SIG-M5 treated with dmso at 0.1 percent for 504 hours (cell line): ENCODE data around the gene RALB.
A peak's percentile ranks its signal among the peaks of the same experiment; 100 is the strongest.
"Not testable (repeated sequence)": the region's sequence is repeated elsewhere in the genome, so short reads cannot be mapped to it uniquely, and the experiment has no call there.

Experiments
- DNase-seq: peaks from one replicate; lab custom pipeline; 2025; ENCODE audit not compliant: unreplicated experiment; lab: John Stamatoyannopoulos, UW

The RALB gene

GRCh38 chr2:120291401-120292311, 39.0 kb downstream of the RALB start:
- DNase-seq, result peak; percentile 55

DNA sequence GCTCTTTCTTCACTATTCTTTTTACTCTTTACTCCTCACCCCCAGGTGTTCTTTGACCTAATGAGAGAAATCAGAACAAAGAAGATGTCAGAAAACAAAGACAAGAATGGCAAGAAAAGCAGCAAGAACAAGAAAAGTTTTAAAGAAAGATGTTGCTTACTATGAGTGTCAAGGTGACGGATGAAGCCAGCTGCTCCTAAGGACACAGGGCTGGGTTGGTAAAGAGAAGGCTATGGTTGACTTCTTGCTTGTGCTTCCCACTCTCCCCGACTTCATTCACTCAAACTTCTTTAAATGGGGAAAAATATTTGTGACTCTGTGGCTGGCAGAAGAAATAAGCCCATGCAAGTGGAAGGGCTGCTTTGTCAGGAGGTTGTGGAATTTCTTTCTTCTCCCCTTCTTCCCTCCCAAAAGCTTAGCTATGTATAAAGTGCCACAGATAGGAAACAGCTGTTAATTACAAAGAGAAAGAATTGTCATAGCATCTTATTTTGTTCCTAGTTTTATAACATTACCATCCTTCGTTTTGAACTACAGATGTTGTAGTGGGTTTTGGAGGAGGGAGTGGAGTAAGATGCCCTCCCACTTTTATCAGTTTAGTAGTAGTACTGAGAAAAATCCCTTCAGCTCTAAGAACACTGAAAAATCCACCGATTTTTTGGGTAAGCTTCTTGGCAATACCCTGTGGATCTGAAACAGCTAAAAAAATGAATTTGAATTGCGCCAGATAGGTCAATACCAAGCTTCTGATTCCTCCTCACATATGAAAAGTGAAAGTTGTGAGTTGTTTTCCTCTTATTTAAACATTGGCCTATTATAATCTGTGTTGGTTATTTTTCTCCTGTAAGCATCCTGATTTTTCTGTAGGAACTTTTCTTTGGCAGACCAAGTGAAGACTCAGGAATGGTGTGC, 40.7 kb downstream of the RALB start:
- no peak for DNase-seq

DNA sequence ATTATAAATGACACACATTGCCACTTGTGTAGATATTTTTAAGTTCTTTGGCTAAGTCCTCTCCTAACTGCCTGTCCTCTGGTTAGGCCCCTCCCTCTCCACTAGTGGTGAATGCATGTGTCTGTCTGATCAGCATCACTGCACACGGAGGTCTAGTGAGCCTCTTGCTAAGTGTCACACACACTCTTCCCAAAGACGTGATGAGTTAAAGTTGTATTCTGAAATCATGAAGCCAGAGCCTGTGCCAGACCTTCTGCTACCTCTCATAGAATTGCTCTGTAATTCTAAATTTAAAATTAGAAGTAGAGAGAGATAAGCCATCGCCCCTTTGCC, 41.3 kb downstream of the RALB start:
- no peak for DNase-seq

DNA sequence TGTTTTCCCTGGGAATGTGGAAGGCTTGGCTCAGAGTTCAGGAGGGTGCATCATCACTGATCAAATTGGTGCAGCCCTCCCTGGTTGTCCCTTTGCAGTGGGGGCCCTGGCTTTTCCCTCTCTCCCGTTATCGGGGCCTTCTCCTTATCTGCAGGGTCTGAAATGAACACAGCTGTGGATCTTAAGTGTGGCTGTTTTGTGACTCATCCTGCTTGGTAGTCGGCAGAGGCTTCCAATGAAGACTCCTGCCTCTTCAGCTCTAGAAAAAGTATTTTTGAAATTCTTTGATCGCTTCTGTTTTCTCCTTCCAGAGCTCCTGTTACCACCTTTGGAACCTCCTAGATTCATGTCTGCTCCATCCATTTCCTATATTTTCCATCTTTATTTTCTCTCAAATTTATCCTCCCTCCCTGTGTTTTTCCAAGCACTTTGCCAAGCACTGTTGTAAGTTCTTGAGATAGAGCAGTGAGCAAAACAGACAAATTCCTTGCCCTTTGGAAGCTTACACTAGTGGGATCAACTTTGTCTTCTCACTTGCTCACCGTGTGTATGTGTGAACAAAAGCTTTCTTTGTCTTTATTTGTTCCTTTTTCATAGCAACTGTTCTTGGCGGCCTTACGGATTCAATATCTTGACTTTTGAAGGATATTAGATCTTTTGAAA, 45.7 kb downstream of the RALB start:
- no peak for DNase-seq

GRCh38 chr2:120299004-120299403, 46.4 kb downstream of the RALB start:
- no peak for DNase-seq

- DNase-seq, result no peak
These were observed 46.9 kb downstream of the RALB start for GRCh38 chr2:120299561-120299960.

- DNase-seq, result no peak
These were observed 47.7 kb downstream of the RALB start for GRCh38 chr2:120300385-120300784.

DNA sequence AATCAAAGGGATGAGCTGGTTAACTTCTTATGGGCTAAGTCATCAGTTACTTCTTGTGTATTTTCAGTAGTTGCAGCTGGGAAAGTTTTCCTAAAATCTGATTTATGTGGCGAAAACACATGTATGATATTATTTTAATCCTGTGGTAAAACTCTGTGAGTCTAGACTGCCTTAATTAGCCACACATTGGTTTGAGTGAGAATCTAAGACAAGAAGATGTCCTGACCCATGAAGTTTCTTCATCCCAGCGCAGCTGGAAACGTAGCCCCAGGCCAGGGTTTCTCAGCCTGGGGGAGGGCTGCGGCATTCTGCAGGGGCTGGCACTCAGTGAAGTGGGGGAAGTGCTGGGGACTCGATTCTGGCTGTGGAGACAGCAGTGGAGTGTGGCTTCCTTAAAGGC, 48.6 kb downstream of the RALB start:
- DNase-seq, result no peak

GRCh38 chr2:120302301-120302700, 49.6 kb downstream of the RALB start:
- DNase-seq, result no peak

DNA sequence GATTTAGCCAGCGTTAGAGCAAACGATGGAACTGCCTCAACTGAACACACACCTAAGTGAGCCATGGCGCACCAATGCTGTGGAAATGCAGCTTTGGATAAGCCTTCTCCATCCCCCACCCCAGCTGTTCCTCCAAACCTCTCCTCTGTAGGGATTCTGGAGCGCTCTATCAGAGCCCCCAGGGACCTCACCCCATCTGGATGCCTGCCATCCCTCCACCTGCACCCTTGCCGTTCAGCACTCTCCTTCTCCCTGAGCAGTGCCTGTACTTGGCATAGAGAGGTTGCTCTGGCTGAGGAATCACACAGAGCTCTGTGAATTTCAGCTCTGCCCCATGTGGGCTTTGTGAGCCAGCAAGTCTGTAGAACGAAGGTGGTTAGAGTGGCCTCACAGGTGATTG, 50.5 kb downstream of the RALB start:
- DNase-seq, result no peak

DNA sequence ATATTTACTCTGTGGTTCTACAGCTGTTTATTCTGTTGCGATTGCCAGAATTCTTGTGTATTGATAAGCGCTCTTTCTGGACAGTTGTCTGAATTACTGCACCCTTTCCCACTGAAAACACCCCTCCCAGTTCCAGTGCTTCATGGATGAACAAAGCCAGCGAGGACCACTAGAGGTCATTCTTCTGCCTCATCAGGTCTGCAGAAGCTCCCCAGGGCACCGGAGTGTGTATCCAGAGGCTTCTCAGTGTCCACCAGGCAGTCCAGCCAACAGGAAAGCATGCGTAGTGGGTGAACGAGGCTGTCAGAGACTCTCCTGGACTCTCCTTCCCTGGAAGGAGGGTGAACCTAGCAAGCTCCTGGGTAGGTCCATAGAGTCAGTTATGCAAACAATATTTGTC, 52.6 kb downstream of the RALB start:
- DNase-seq, result peak; percentile 29

GRCh38 chr2:120305937-120306490, 53.4 kb downstream of the RALB start:
- peak; percentile 28 for DNase-seq

DNA sequence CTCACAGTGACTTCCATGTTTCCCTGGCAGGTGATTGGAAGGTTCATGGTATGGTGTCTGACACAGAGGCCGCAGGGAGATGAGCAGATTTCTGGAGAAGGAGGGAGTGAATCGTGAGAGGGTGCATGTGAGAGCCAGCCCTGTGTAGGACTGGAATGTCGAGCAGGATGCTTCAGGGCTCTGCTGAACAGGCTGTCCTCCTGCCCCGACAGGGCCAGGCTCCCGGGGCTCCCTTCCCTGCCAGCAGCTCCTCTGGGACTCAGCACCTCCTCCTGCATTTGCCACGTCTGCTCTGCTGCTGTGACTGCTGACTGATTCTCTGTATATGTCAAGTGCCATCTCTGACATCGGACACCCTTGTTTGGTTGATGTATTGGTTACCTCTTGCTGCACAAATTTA, 54.8 kb downstream of the RALB start:
- no peak for DNase-seq

DNA sequence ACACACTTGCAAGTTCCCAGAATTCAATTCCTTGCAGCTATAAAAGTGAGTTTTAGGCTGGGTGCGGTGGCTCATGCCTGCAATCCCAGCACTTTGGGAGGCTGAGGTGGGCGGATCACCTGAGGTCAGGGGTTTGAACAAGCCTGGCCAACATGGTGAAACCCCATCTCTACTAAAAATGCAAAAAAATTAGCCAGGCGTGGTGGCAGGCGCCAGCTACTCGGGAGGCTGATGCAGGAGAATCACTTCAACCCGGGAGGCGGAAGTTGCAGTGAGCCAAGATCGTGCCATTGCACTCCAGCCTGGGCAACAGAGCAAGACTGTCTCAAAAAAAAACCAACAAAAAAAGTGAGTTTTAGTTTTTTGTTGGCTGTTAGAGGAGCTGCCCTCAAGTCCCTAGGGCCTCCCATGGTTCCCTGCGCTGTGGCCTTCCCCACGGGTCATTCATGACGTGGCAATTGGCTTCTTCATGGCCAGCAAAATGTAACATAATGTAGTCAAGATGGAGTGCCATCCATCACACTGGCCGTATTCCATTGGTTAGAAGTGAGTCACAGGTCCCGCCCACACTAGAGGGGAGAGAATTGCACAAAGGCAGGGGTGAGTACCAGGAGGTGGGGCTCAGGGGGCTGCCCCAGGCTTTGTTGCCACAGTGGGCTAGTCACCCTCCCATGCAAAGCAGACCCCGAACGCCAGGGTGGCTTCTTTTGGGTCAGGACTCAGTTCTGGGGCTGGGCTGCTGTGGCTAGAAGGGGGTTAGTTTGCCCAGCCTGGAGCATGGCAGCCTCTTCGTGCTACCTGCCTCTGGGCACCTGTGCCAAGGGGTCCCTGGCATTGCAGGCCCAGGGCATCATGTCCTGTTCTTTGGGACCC, 55.6 kb downstream of the RALB start:
- DNase-seq, result no peak

DNA sequence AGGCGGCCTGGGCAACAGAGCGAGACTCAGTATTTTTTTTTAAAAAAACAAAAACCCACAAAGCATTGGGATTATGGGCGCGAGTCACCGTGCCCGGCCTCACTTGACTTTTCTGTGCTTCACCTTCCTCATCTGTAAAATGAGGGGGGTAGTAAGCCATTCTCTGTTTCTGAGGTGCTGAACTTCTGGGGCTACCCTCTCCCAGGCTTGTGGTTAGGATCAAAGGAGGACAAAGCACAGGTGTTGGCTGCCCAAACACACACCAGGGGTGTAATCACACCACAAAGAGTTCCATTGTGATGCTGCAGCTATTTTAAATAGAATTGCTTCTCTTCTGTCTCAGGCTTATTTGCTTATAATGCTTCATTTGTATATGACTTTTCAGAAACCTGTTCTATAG, 57.5 kb downstream of the RALB start:
- DNase-seq, result no peak

GRCh38 chr2:120310841-120311240, 58.2 kb downstream of the RALB start:
- not testable (repeated sequence) for DNase-seq

- DNase-seq, result no peak
These were observed 59.4 kb downstream of the RALB start for GRCh38 chr2:120312076-120312475.

DNA sequence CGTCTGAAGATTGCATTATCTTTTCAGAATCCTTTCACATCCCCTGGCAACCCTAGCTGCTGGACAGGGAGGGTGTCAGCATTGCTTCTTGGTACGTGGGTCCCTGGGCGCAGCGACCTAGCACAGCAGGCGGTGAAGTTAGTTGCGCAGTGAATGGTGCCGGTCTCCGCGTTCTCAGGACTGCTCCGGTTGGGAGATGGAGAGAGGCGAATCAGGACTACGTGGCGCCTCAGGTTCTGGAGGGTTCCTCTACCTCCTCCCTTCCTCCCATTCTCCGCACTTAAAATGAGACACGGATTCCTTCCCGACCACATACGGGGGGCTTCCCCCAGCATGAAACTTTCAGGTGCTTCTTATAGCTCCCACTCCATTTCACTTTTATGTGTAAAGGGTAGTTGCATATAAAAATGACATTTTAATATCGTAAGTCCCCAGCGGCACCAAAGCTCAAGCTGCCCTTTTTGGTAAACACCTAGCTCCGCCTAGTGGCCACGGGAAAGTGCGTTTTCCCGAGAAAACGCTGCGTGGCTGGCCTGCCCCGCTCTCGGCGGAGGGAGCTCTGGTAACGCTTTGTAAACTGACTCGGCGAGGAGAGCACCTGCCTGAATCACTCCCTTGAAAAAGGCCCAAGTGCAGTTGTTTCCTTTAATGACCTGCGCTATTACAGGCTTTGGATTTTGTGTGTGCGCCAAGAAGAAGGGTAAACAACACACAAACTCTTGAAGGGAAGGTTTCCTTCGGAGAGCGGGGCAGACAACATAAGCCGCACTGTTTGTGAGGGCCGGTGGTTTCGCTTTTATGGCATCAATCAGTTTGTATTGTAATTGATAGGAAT, 60.4 kb downstream of the RALB start:
- DNase-seq, result peak; percentile 68
